Transverse colon (tissue), 4 donors: ENCODE measurements around the gene TMEM236. TPM values are rescaled to one million over a fixed set of nuclear protein-coding genes. Genes with fewer than 3 reads are reported as not detected.

ENCODE experiments used
- DNase-seq: peaks from one replicate; pipeline ENCODE4 v3.0.0-alpha.2; 2019
- H3K27ac ChIP-seq, 4 donors: fragments of 200-600 bp; sonication (generic); 2 replicates each; pipeline ENCODE4 v1.5.1; 2016 to 2018; ENCODE audit warnings: inconsistent platforms in 4 of 4
- H3K27me3 ChIP-seq: fragments of 200-600 bp; sonication (generic); 2 replicates; pipeline ENCODE4 v1.5.1; 2017; ENCODE audit warnings: inconsistent platforms
- H3K36me3 ChIP-seq, 4 donors: fragments of 200-600 bp; sonication (generic); 2 replicates each; pipeline ENCODE4 v1.5.1; 2017 to 2019; ENCODE audit warnings: inconsistent platforms in 4 of 4
- H3K4me1 ChIP-seq, 4 donors: fragments of 200-600 bp; sonication (generic); 2 replicates each; pipeline ENCODE4 v1.5.1; 2017 to 2020; ENCODE audit warnings: inconsistent platforms in 4 of 4
- H3K4me3 ChIP-seq, 4 donors: fragments of 200-600 bp; sonication (generic); 1 replicate in 1 of 4; 2 replicates in 3 of 4; pipeline versions ENCODE4 v1.5.1 to v1.6.1; 2017 to 2019; ENCODE audit warnings: inconsistent platforms in 4 of 4
- H3K9me3 ChIP-seq, 2 donors: fragments of 200-600 bp; sonication (generic); 2 replicates each; pipeline ENCODE4 v1.5.1; 2017 to 2019; ENCODE audit warnings: inconsistent platforms in 2 of 2
- CTCF ChIP-seq, 5 experiments: fragments of 200-600 bp in 3 of 5; fragments of 450-650 bp in 2 of 5; sonication (generic) in 3 of 5; IDR thresholded peaks; 1 replicate in 2 of 5; 2 replicates in 3 of 5; pipeline ENCODE4 v1.5.1; 2016 to 2017; ENCODE audit warnings: antibody characterized with exemption in 5 of 5, inconsistent platforms in 3 of 5, mild to moderate bottlenecking in 2 of 5, moderate library complexity in 1 of 5
- EP300 ChIP-seq: sonication (generic); formaldehyde crosslinking; IDR thresholded peaks from one replicate; pipeline ENCODE4 v1.6.1; 2017; ENCODE audit warnings: antibody characterized with exemption, low read depth
- POLR2A ChIP-seq: fragments of 450-650 bp; IDR thresholded peaks from one replicate; pipeline ENCODE4 v1.6.1; 2016; ENCODE audit warnings: antibody characterized with exemption, mild to moderate bottlenecking, moderate library complexity
- POLR2AphosphoS5 ChIP-seq, 3 donors: sonication (generic); formaldehyde crosslinking; IDR thresholded peaks; one replicate each; pipeline ENCODE4 v1.6.1; 2016; ENCODE audit warnings: antibody characterized with exemption in 3 of 3
- WGBS, 2 donors: methylation state at CpG; one replicate each; pipeline ENCODE4 v1.1.5; 2018; ENCODE audit warnings: low coverage in 1 of 2; 5-methylcytosine and 5-hydroxymethylcytosine counted together
- in situ Hi-C, 4 donors: fragments of 200-750 bp; cut with MboI; loops; one replicate each; pipeline versions ENCODE4 v1.15.0 to v1.15.1; 2017; ENCODE audit warnings: low sequenced_read_pairs in 3 of 4, low pct_ligation_motif_present in 1 of 4, low pct_unique_long_range_greater_than_20kb in 1 of 4
- intact Hi-C: fragments of 100-400 bp; cut with DNase I; formaldehyde crosslinking; loops from one replicate; pipeline ENCODE4 v1.15.1; 2023; ENCODE audit warnings: low total_unique reads
- total RNA-seq, 4 donors: library from RNA; depleted of rRNA; stranded (reverse); fragments of >200 nt; gene quantifications; one replicate each; pipeline ENCODE4 v1.1.0, GENCODE V29; 2016

Gene TMEM236
- 10 to 100 TPM; 16.9 to 79.6 (median 42.9) TPM for total RNA-seq

GRCh38 chr10:17751781-17752445, at the start of gene TMEM236:
Gene TMEM236 (plus strand): TSS chr10:17752201. CDS start chr10:17752296, 95 bp downstream.
- peaks cover 0 to 39% (median 18%) of the 10 kb centered on the region in 4 donors for H3K4me1 ChIP-seq
- DNase-seq: peak; percentile 77
- in situ Hi-C loops (no loop called here), intact Hi-C loops (no loop called here)
- no peak for TF ChIP-seq EP300
- TF ChIP-seq CTCF (IDR thresholded peaks at IDR 0.05): no peak
- TF ChIP-seq POLR2AphosphoS5 (IDR thresholded peaks at IDR 0.05): peak; percentile 70 to 97 (median 91)
- TF ChIP-seq POLR2A: peak; percentile 88
- H3K36me3 ChIP-seq: no peaks in the 10 kb centered on the region
- no peaks in the 10 kb centered on the region for H3K27me3 ChIP-seq
- peak within 1 kb of the TSS; percentile 27 to 60 (median 47) for H3K4me3 ChIP-seq
- peak within 1 kb of the TSS; percentile 75 to 84 (median 80) for H3K27ac ChIP-seq
- 36 to 48% methylated on average over 8 to 9 of the region's 9 CpGs for WGBS, 2 donors
- H3K9me3 ChIP-seq: no peaks in the 10 kb centered on the region

GRCh38 chr10:17703706-17704105, 48.3 kb upstream of the TMEM236 start:
- H3K4me1 ChIP-seq: no peaks in the 10 kb centered on the region
- intact Hi-C loops: no loop called here
- H3K4me3 ChIP-seq: no peak overlapping the region
- no peak overlapping the region for H3K27ac ChIP-seq
- H3K27me3 ChIP-seq: no peaks in the 10 kb centered on the region
- in situ Hi-C loops: no loop called here
- no peak for DNase-seq
- peaks cover 0 to 20% (median 5%) of the 10 kb centered on the region in 4 donors for H3K36me3 ChIP-seq
- H3K9me3 ChIP-seq: no peaks in the 10 kb centered on the region
- TF ChIP-seq POLR2AphosphoS5 (IDR thresholded peaks at IDR 0.05): no peak
- WGBS, 2 donors: 100% methylated on average over 1 to 3 of the region's 3 CpGs

GRCh38 chr10:17708821-17709220, 43.2 kb upstream of the TMEM236 start:
- Histone ChIP-seq H3K4me1 (no peaks in the 10 kb centered on the region), H3K9me3 (no peaks in the 10 kb centered on the region), H3K36me3 (peaks cover 0 to 33% (median 7%) of the 10 kb centered on the region in 4 donors), H3K4me3 (no peak overlapping the region), H3K27me3 (no peaks in the 10 kb centered on the region), H3K27ac (no peak overlapping the region)
- no peak for TF ChIP-seq POLR2AphosphoS5 (IDR thresholded peaks at IDR 0.05)
- TF ChIP-seq POLR2A: no peak
- TF ChIP-seq EP300: no peak
- no peak for TF ChIP-seq CTCF (IDR thresholded peaks at IDR 0.05)
- DNase-seq: no peak
- intact Hi-C loops: no loop called here
- in situ Hi-C loops: no loop called here
- WGBS, 2 donors: 95 to 100% methylated on average over 8 to 10 of the region's 10 CpGs

GRCh38 chr10:17709492-17709891, 42.5 kb upstream of the TMEM236 start:
- no peak overlapping the region for H3K4me3 ChIP-seq
- no peaks in the 10 kb centered on the region for H3K4me1 ChIP-seq
- H3K9me3 ChIP-seq: no peaks in the 10 kb centered on the region
- H3K27me3 ChIP-seq: no peaks in the 10 kb centered on the region
- H3K36me3 ChIP-seq: peaks cover 0 to 35% (median 7%) of the 10 kb centered on the region in 4 donors
- H3K27ac ChIP-seq: no peak overlapping the region
- TF ChIP-seq POLR2AphosphoS5 (IDR thresholded peaks at IDR 0.05) (no peak), POLR2A (no peak), CTCF (IDR thresholded peaks at IDR 0.05) (no peak)
- 86 to 100% methylated on average over 1 to 5 of the region's 5 CpGs for WGBS, 2 donors
- in situ Hi-C loops (no loop called here), intact Hi-C loops (no loop called here)
- no peak for DNase-seq

GRCh38 chr10:17710181-17710580, 41.8 kb upstream of the TMEM236 start:
- TF ChIP-seq POLR2AphosphoS5 (IDR thresholded peaks at IDR 0.05): no peak
- no peak for TF ChIP-seq POLR2A
- TF ChIP-seq CTCF (IDR thresholded peaks at IDR 0.05): no peak
- TF ChIP-seq EP300: no peak
- Histone ChIP-seq H3K27ac (no peak overlapping the region), H3K36me3 (peaks cover 0 to 38% (median 8%) of the 10 kb centered on the region in 4 donors), H3K9me3 (no peaks in the 10 kb centered on the region), H3K27me3 (no peaks in the 10 kb centered on the region), H3K4me1 (no peaks in the 10 kb centered on the region), H3K4me3 (no peak overlapping the region)
- in situ Hi-C loops (no loop called here), intact Hi-C loops (no loop called here)
- DNase-seq: no peak
- 83 to 89% methylated on average over 4 of the region's 4 CpGs for WGBS, 2 donors
